HEK293 (cell line): ENCODE results near the gene SLC8A1.

Experiments used
- CTCF ChIA-PET: fragments of 350-600 bp; formaldehyde crosslinking; extraction: SDS; loops from one replicate; lab custom pipeline; 2021; ENCODE audit warnings: antibody characterized with exemption; lab: Yijun Ruan, JAX
- POLR2A ChIA-PET: fragments of 300-600 bp; formaldehyde crosslinking; extraction: SDS; loops from one replicate; lab custom pipeline; 2020; ENCODE audit warnings: antibody characterized with exemption, inconsistent platforms; lab: Yijun Ruan, JAX
- H3K27ac ChIP-seq: fragments of 200-500 bp; sonication (Bioruptor generic); 2 replicates; pipeline ENCODE4 v1.5.1; 2014; ENCODE audit warnings: low read depth, low read length, control low read depth, inconsistent platforms; ENCODE audit errors: extremely low read depth
- H3K36me3 ChIP-seq, 2 experiments: fragments of 200-500 bp in 1 of 2; sonication (Bioruptor generic) in 1 of 2; 1 replicate in 1 of 2; 2 replicates in 1 of 2; pipeline ENCODE4 v1.5.1; 2014 to 2017; ENCODE audit warnings: inconsistent platforms in 2 of 2, low read length in 2 of 2; ENCODE audit not compliant: control insufficient read depth in 2 of 2, insufficient read depth in 1 of 2
- H3K4me1 ChIP-seq: fragments of 200-500 bp; sonication (Bioruptor generic); 2 replicates; pipeline ENCODE4 v1.5.1; 2014; ENCODE audit warnings: mild to moderate bottlenecking, low read length, inconsistent platforms; ENCODE audit not compliant: control insufficient read depth, insufficient read depth
- H3K4me3 ChIP-seq: 2 replicates; pipeline ENCODE4 v1.5.1; 2011; ENCODE audit warnings: low read depth, mild to moderate bottlenecking, control low read depth, low read length, moderate library complexity
- H3K9me3 ChIP-seq: fragments of 200-500 bp; sonication (Bioruptor generic); 2 replicates; pipeline ENCODE4 v1.5.1; 2014; ENCODE audit warnings: low read depth, low read length, inconsistent platforms; ENCODE audit not compliant: control insufficient read depth, insufficient read depth
- GFI1B ChIP-seq: fragments of 450-650 bp; formaldehyde crosslinking; IDR thresholded peaks from 2 replicates; pipeline ENCODE4 v1.5.1; 2016; ENCODE audit warnings: missing biosample characterization, missing genetic modification characterization
- HOXC10 ChIP-seq: sonication (generic); formaldehyde crosslinking; IDR thresholded peaks from 2 replicates; pipeline ENCODE4 v1.8.1; 2023; ENCODE audit warnings: mild to moderate bottlenecking, missing genetic modification reagents
- KLF8 ChIP-seq: fragments of 450-650 bp; formaldehyde crosslinking; IDR thresholded peaks from 2 replicates; pipeline ENCODE4 v1.5.1; 2016; ENCODE audit warnings: missing biosample characterization, missing genetic modification characterization
- SCRT1 ChIP-seq: fragments of 450-650 bp; formaldehyde crosslinking; IDR thresholded peaks from 2 replicates; pipeline ENCODE4 v1.5.1; 2016; ENCODE audit warnings: missing biosample characterization, missing genetic modification characterization, borderline replicate concordance
- ZBTB11 ChIP-seq: fragments of 450-650 bp; formaldehyde crosslinking; conservative IDR thresholded peaks from 2 replicates; pipeline ENCODE4 v1.5.1; 2016; ENCODE audit warnings: low read depth, missing biosample characterization, missing genetic modification characterization
- ZBTB21 ChIP-seq: fragments of 450-650 bp; formaldehyde crosslinking; IDR thresholded peaks from 2 replicates; pipeline ENCODE4 v1.5.1; 2017; ENCODE audit warnings: missing biosample characterization, missing genetic modification characterization
- ZFHX2 ChIP-seq: fragments of 450-650 bp; formaldehyde crosslinking; conservative IDR thresholded peaks from 2 replicates; pipeline ENCODE4 v1.5.1; 2016; ENCODE audit warnings: missing biosample characterization, missing genetic modification characterization
- ZNF112 ChIP-seq: fragments of 450-650 bp; formaldehyde crosslinking; IDR thresholded peaks from 2 replicates; pipeline ENCODE4 v1.5.0; 2017; ENCODE audit warnings: missing biosample characterization, missing genetic modification characterization
- ZNF174 ChIP-seq: fragments of 450-650 bp; formaldehyde crosslinking; IDR thresholded peaks from 2 replicates; pipeline ENCODE4 v1.5.0; 2017; ENCODE audit warnings: missing biosample characterization, mild to moderate bottlenecking, missing genetic modification characterization
- ZNF211 ChIP-seq: fragments of 450-650 bp; formaldehyde crosslinking; IDR thresholded peaks from 2 replicates; pipeline ENCODE4 v1.5.1; 2016; ENCODE audit warnings: low read depth, missing biosample characterization, missing genetic modification characterization
- ZNF248 ChIP-seq: fragments of 450-650 bp; formaldehyde crosslinking; IDR thresholded peaks from 2 replicates; pipeline ENCODE4 v1.5.1; 2017; ENCODE audit warnings: missing biosample characterization, missing genetic modification characterization
- ZNF280C ChIP-seq: fragments of 450-650 bp; formaldehyde crosslinking; IDR thresholded peaks from 2 replicates; pipeline ENCODE4 v1.5.1; 2016; ENCODE audit warnings: missing biosample characterization, missing genetic modification characterization
- ZNF354C ChIP-seq: fragments of 450-650 bp; formaldehyde crosslinking; IDR thresholded peaks from 2 replicates; pipeline ENCODE4 v1.5.1; 2016; ENCODE audit warnings: missing biosample characterization, missing genetic modification characterization, low read depth, borderline replicate concordance
- ZNF394 ChIP-seq: fragments of 450-650 bp; formaldehyde crosslinking; IDR thresholded peaks from 2 replicates; pipeline ENCODE4 v1.5.1; 2016; ENCODE audit warnings: missing biosample characterization, missing genetic modification characterization, mild to moderate bottlenecking, moderate library complexity, borderline replicate concordance
- ZNF423 ChIP-seq: fragments of 450-650 bp; formaldehyde crosslinking; IDR thresholded peaks from 2 replicates; pipeline ENCODE4 v1.5.1; 2016; ENCODE audit warnings: missing biosample characterization, missing genetic modification characterization
- ZNF518A ChIP-seq: fragments of 450-650 bp; formaldehyde crosslinking; conservative IDR thresholded peaks from 2 replicates; pipeline ENCODE4 v1.5.1; 2016; ENCODE audit warnings: low read depth, missing biosample characterization, missing genetic modification characterization
- ZNF626 ChIP-seq: fragments of 450-650 bp; sonication (Bioruptor Pico); formaldehyde crosslinking; IDR thresholded peaks from 2 replicates; pipeline ENCODE4 v1.5.1; 2018; ENCODE audit warnings: missing biosample characterization, missing genetic modification characterization, inconsistent platforms
- ZNF658 ChIP-seq: fragments of 450-650 bp; formaldehyde crosslinking; IDR thresholded peaks from 2 replicates; pipeline ENCODE4; 2016; ENCODE audit warnings: missing biosample characterization, missing genetic modification characterization
- ZNF692 ChIP-seq: fragments of 450-650 bp; formaldehyde crosslinking; IDR thresholded peaks from 2 replicates; pipeline ENCODE4 v1.5.1; 2016; ENCODE audit warnings: missing biosample characterization, missing genetic modification characterization
- ZNF76 ChIP-seq: fragments of 450-650 bp; formaldehyde crosslinking; IDR thresholded peaks from 2 replicates; pipeline ENCODE4; 2016; ENCODE audit warnings: low read depth, missing biosample characterization, missing genetic modification characterization, borderline replicate concordance
- ZNF777 ChIP-seq: fragments of 450-650 bp; formaldehyde crosslinking; IDR thresholded peaks from 2 replicates; pipeline ENCODE4 v1.5.1; 2017; ENCODE audit warnings: missing biosample characterization, missing genetic modification characterization, borderline replicate concordance
- ZNF791 ChIP-seq: fragments of 450-650 bp; formaldehyde crosslinking; IDR thresholded peaks from 2 replicates; pipeline ENCODE4 v1.5.1; 2016; ENCODE audit warnings: missing biosample characterization, missing genetic modification characterization
- ZNF792 ChIP-seq: fragments of 450-650 bp; formaldehyde crosslinking; IDR thresholded peaks from 2 replicates; pipeline ENCODE4 v1.5.1; 2016; ENCODE audit warnings: missing biosample characterization, missing genetic modification characterization
- ZNF837 ChIP-seq: fragments of 450-650 bp; formaldehyde crosslinking; IDR thresholded peaks from 2 replicates; pipeline ENCODE4 v1.5.1; 2016; ENCODE audit warnings: missing biosample characterization, missing genetic modification characterization

Gene SLC8A1

GRCh38 chr2:40302751-40303325 is 149.1 kb downstream of the SLC8A1 start:
- H3K4me1 ChIP-seq = no peaks in the 10 kb centered on the region
- H3K27ac ChIP-seq = no peak overlapping the region
- no peak overlapping the region for H3K4me3 ChIP-seq
- no peak for TF ChIP-seq HOXC10 (CRISPR knock-in tag)
- TF ChIP-seq ZNF692 (tag by site-specific recombination) = no peak
- TF ChIP-seq ZFHX2 = no peak
- no peak for TF ChIP-seq ZNF837
- TF ChIP-seq KLF8 (tag by site-specific recombination) = no peak
- no peak for TF ChIP-seq ZBTB21 (tag by site-specific recombination)
- TF ChIP-seq ZNF518A = no peak
- TF ChIP-seq GFI1B (tag by site-specific recombination) = no peak
- no peak for TF ChIP-seq ZNF112
- TF ChIP-seq ZNF174 (tag by site-specific recombination) = no peak
- TF ChIP-seq ZNF423 = no peak
- no peak for TF ChIP-seq ZNF777
- no peak for TF ChIP-seq ZBTB11 (tag by site-specific recombination)
- no peak for TF ChIP-seq ZNF626
- H3K36me3 ChIP-seq = no peaks in the 10 kb centered on the region
- ChIA-PET CTCF (no interaction called here), POLR2A (no interaction called here)
- H3K9me3 ChIP-seq = no peaks in the 10 kb centered on the region

GRCh38 chr2:40300391-40300790 is 151.5 kb downstream of the SLC8A1 start:
- ChIA-PET POLR2A (no interaction called here), CTCF (interaction anchor here (0.7 kb wide), 1 partner anchor 254 kb away, joined by 3 read pairs; no protein-coding TSS in a partner anchor)
- TF ChIP-seq ZNF394 (tag by site-specific recombination) (no peak), ZNF248 (tag by site-specific recombination) (no peak), ZNF658 (tag by site-specific recombination) (no peak), ZNF76 (tag by site-specific recombination) (no peak), ZNF280C (no peak), ZNF354C (tag by site-specific recombination) (no peak), ZNF792 (tag by site-specific recombination) (no peak), SCRT1 (tag by site-specific recombination) (no peak), ZNF211 (tag by site-specific recombination) (no peak), ZNF791 (no peak)

More at GRCh38 chr2:40300391-40300790, 151.5 kb downstream of the SLC8A1 start:
- Histone ChIP-seq H3K9me3 (no peaks in the 10 kb centered on the region), H3K36me3 (no peaks in the 10 kb centered on the region), H3K4me3 (no peak overlapping the region), H3K4me1 (no peaks in the 10 kb centered on the region), H3K27ac (no peak overlapping the region)
